Natural killer cell (primary cell): Measurements from ENCODE around the gene ODF2L. TPM values are rescaled to one million over a fixed set of nuclear protein-coding genes. Genes with fewer than 3 reads are reported as not detected.

Source experiments
- ATAC-seq, 3 donors: fragments of 150-1000 bp in 2 of 3; fragments of 200-7000 bp in 1 of 3; cut with Tn5 transposase; 1 replicate in 1 of 3; 2 replicates in 2 of 3; pipeline ENCODE4 v1.10.0; 2021; ENCODE audit warnings: mild to moderate bottlenecking in 2 of 3, moderate library complexity in 2 of 3
- DNase-seq, 2 donors: peaks; one replicate each; pipeline versions ENCODE4 v3.0.0 to v3.0.0-alpha.2; 2013 to 2021; ENCODE audit warnings: mixed read lengths in 1 of 2
- H3K27ac ChIP-seq: one replicate; pipeline ENCODE4 v1.5.1; 2013; ENCODE audit warnings: mild to moderate bottlenecking, low read length
- H3K27me3 ChIP-seq: one replicate; pipeline ENCODE4 v1.6.1; 2013; ENCODE audit warnings: low read length; ENCODE audit not compliant: control insufficient read depth, insufficient read depth
- H3K36me3 ChIP-seq: one replicate; pipeline ENCODE4 v1.6.1; 2013; ENCODE audit warnings: low read length; ENCODE audit not compliant: control insufficient read depth, insufficient read depth
- H3K4me1 ChIP-seq: one replicate; pipeline ENCODE4 v1.6.1; 2013; ENCODE audit warnings: low read length; ENCODE audit not compliant: control insufficient read depth, insufficient read depth
- H3K4me3 ChIP-seq: one replicate; pipeline ENCODE4 v1.5.1; 2013; ENCODE audit warnings: low read length
- H3K9me3 ChIP-seq: one replicate; pipeline ENCODE4 v1.6.1; 2013; ENCODE audit warnings: low read length; ENCODE audit not compliant: control insufficient read depth, insufficient read depth
- H3K27ac Mint-ChIP-seq, 2 donors: one replicate each; pipeline ENCODE4 v1.8.0; 2022; ENCODE audit warnings: mild to moderate bottlenecking in 2 of 2, mixed read lengths in 2 of 2, moderate library complexity in 1 of 2
- H3K27me3 Mint-ChIP-seq, 2 donors: one replicate each; pipeline ENCODE4 v1.8.0; 2022; ENCODE audit warnings: low read depth in 2 of 2, mixed read lengths in 2 of 2
- H3K36me3 Mint-ChIP-seq: one replicate; pipeline ENCODE4 v1.8.0; 2022; ENCODE audit warnings: mixed read lengths
- H3K4me1 Mint-ChIP-seq, 2 donors: one replicate each; pipeline ENCODE4 v1.8.0; 2022; ENCODE audit warnings: mixed read lengths in 2 of 2
- H3K4me3 Mint-ChIP-seq: one replicate; pipeline ENCODE4 v1.8.0; 2022; ENCODE audit warnings: mild to moderate bottlenecking, moderate library complexity, mixed read lengths
- H3K9me3 Mint-ChIP-seq, 2 donors: one replicate each; pipeline ENCODE4 v1.8.0; 2022; ENCODE audit warnings: mixed read lengths in 2 of 2
- CTCF ChIP-seq: fragments of 200-600 bp; IDR thresholded peaks from one replicate; pipeline ENCODE4 v1.8.0; 2022; ENCODE audit warnings: antibody characterized with exemption
- WGBS: methylation state at CpG from one replicate; pipeline ENCODE4 v1.1.7; 2013; ENCODE audit warnings: missing lambda C conversion rate; ENCODE audit not compliant: insufficient coverage; 5-methylcytosine and 5-hydroxymethylcytosine counted together
- intact Hi-C: fragments of 100-400 bp; cut with micrococcal nuclease; formaldehyde crosslinking; loops from one replicate; pipeline ENCODE4 v1.14.2; 2022
- total RNA-seq, 4 donors: library from RNA; stranded (reverse); fragments of 120-200 nt in 1 of 4; gene quantifications; one replicate each; pipeline versions ENCODE4 v1.2.3 to v1.2.4, GENCODE V29; 2013 to 2022

The ODF2L gene
- total RNA-seq, 3 donors from 2014 or later (not counting 1 experiment from before 2014, with no cell fraction given): 79.7 to 102 (median 82.0) TPM

- no peaks in the 10 kb centered on the region for H3K36me3 ChIP-seq
- Mint-ChIP-seq H3K27ac (no peak overlapping the region), H3K9me3 (no peaks in the 10 kb centered on the region), H3K36me3 (no peaks in the 10 kb centered on the region), H3K4me1 (no peaks in the 10 kb centered on the region), H3K27me3 (no peaks in the 10 kb centered on the region), H3K4me3 (no peak overlapping the region)
- intact Hi-C loops: no loop called here
- ATAC-seq: no peak
- DNase-seq: no peak
- no peak overlapping the region for H3K4me3 ChIP-seq
- no peak for TF ChIP-seq CTCF
- H3K4me1 ChIP-seq: no peaks in the 10 kb centered on the region
- no peak overlapping the region for H3K27ac ChIP-seq
- H3K9me3 ChIP-seq: no peaks in the 10 kb centered on the region
- H3K27me3 ChIP-seq: no peaks in the 10 kb centered on the region
- 85% methylated on average over 3 of the region's 3 CpGs for WGBS
Measured at GRCh38 chr1:86318436-86318835, 77.7 kb downstream of the ODF2L start.

- H3K4me1 ChIP-seq: no peaks in the 10 kb centered on the region
- Mint-ChIP-seq H3K4me1 (no peaks in the 10 kb centered on the region), H3K36me3 (no peaks in the 10 kb centered on the region), H3K27me3 (no peaks in the 10 kb centered on the region), H3K27ac (no peak overlapping the region), H3K9me3 (no peaks in the 10 kb centered on the region), H3K4me3 (no peak overlapping the region)
- ATAC-seq: no peak
- no peaks in the 10 kb centered on the region for H3K36me3 ChIP-seq
- no peaks in the 10 kb centered on the region for H3K9me3 ChIP-seq
- no peak overlapping the region for H3K27ac ChIP-seq
- intact Hi-C loops: no loop called here
- H3K27me3 ChIP-seq: no peaks in the 10 kb centered on the region
- no peak for DNase-seq
- TF ChIP-seq CTCF: no peak
- no peak overlapping the region for H3K4me3 ChIP-seq
Measured at GRCh38 chr1:86317926-86318325, 78.2 kb downstream of the ODF2L start.

GRCh38 chr1:86305731-86306130 lies 90.4 kb downstream of the ODF2L start:
- intact Hi-C loops: no loop called here
- no peak overlapping the region for H3K27ac Mint-ChIP-seq
- peaks cover 2% of the 10 kb centered on the region for H3K36me3 Mint-ChIP-seq
- DNase-seq (no peak), ATAC-seq (no peak)
- H3K4me3 Mint-ChIP-seq: no peak overlapping the region
- no peaks in the 10 kb centered on the region for H3K4me1 Mint-ChIP-seq
- H3K27me3 Mint-ChIP-seq: no peaks in the 10 kb centered on the region
- Histone ChIP-seq H3K27ac (no peak overlapping the region), H3K27me3 (no peaks in the 10 kb centered on the region), H3K4me1 (no peaks in the 10 kb centered on the region), H3K4me3 (no peak overlapping the region), H3K36me3 (no peaks in the 10 kb centered on the region), H3K9me3 (no peaks in the 10 kb centered on the region)
- 96% methylated on average over 3 of the region's 3 CpGs for WGBS
- TF ChIP-seq CTCF: no peak
- peaks cover 3 to 5% of the 10 kb centered on the region in 2 donors for H3K9me3 Mint-ChIP-seq

GRCh38 chr1:86303041-86303690 lies 93.0 kb downstream of the ODF2L start:
- Histone ChIP-seq H3K9me3 (no peaks in the 10 kb centered on the region), H3K36me3 (no peaks in the 10 kb centered on the region), H3K4me3 (no peak overlapping the region), H3K27ac (no peak overlapping the region), H3K4me1 (no peaks in the 10 kb centered on the region), H3K27me3 (no peaks in the 10 kb centered on the region)
- no peak for TF ChIP-seq CTCF
- peaks cover 6% of the 10 kb centered on the region for H3K36me3 Mint-ChIP-seq
- no peak for DNase-seq
- intact Hi-C loops: no loop called here
- no peaks in the 10 kb centered on the region for H3K4me1 Mint-ChIP-seq
- H3K9me3 Mint-ChIP-seq: peaks cover 5 to 13% of the 10 kb centered on the region in 2 donors
- no peaks in the 10 kb centered on the region for H3K27me3 Mint-ChIP-seq
- H3K27ac Mint-ChIP-seq: no peak overlapping the region
- no peak overlapping the region for H3K4me3 Mint-ChIP-seq
- ATAC-seq: no peak
- 81% methylated on average over 1 of the region's 1 CpG for WGBS
